BE2C (cell line): ENCODE results near the gene HCN1.

Source experiments
- DNase-seq: peaks from one replicate; pipeline ENCODE4 v3.0.0-alpha.2; 2020
- H3K27me3 ChIP-seq: fragments of 250-450 bp; sonication (Bioruptor Pico); 2 replicates; pipeline ENCODE4 v1.5.1; 2020; ENCODE audit warnings: mild to moderate bottlenecking
- H3K36me3 ChIP-seq: fragments of 250-450 bp; sonication (Bioruptor Pico); 2 replicates; pipeline ENCODE4 v1.5.1; 2020; ENCODE audit warnings: mild to moderate bottlenecking
- H3K4me1 ChIP-seq: fragments of 250-450 bp; sonication (Bioruptor Pico); 2 replicates; pipeline ENCODE4 v1.5.1; 2020
- H3K4me3 ChIP-seq: 2 replicates; pipeline ENCODE4 v1.5.1; 2011; ENCODE audit warnings: low read depth, low read length
- H3K9me3 ChIP-seq: fragments of 250-450 bp; sonication (Bioruptor Pico); 2 replicates; pipeline ENCODE4 v1.5.1; 2020
- CTCF ChIP-seq: IDR thresholded peaks from 2 replicates; pipeline ENCODE4 v1.5.1; 2012; ENCODE audit warnings: mild to moderate bottlenecking, low read depth, low read length

HCN1 gene

GRCh38 chr5:45542421-45542820, 153.8 kb downstream of the HCN1 start:
- H3K4me3 ChIP-seq = no peak overlapping the region
- H3K27me3 ChIP-seq = no peaks in the 10 kb centered on the region
- no peaks in the 10 kb centered on the region for H3K36me3 ChIP-seq
- TF ChIP-seq CTCF = no peak
- peaks cover 2% of the 10 kb centered on the region; the same call in 1 of the 2 replicates for H3K4me1 ChIP-seq
- no peaks in the 10 kb centered on the region for H3K9me3 ChIP-seq
- no peak for DNase-seq

- Histone ChIP-seq H3K9me3 (no peaks in the 10 kb centered on the region), H3K4me1 (peaks cover 11% of the 10 kb centered on the region), H3K27me3 (no peaks in the 10 kb centered on the region), H3K36me3 (no peaks in the 10 kb centered on the region), H3K4me3 (no peak overlapping the region)
- no peak for DNase-seq
- no peak for TF ChIP-seq CTCF
Measured at GRCh38 chr5:45533663-45534062, 162.5 kb downstream of the HCN1 start.

- peak; percentile 60 for DNase-seq
- Histone ChIP-seq H3K27me3 (no peaks in the 10 kb centered on the region), H3K36me3 (no peaks in the 10 kb centered on the region), H3K4me3 (no peak overlapping the region), H3K4me1 (peaks cover 11% of the 10 kb centered on the region), H3K9me3 (no peaks in the 10 kb centered on the region)
- TF ChIP-seq CTCF = no peak
Measured at GRCh38 chr5:45532826-45533624, 163.2 kb downstream of the HCN1 start.

GRCh38 chr5:45521067-45521466, 175.1 kb downstream of the HCN1 start:
- TF ChIP-seq CTCF = peak; percentile 83
- peaks cover 10% of the 10 kb centered on the region for H3K4me1 ChIP-seq

GRCh38 chr5:45512521-45512920, 183.7 kb downstream of the HCN1 start:
- no peak overlapping the region for H3K4me3 ChIP-seq
- DNase-seq = no peak

More at GRCh38 chr5:45521067-45521466, 175.1 kb downstream of the HCN1 start:
- no peaks in the 10 kb centered on the region for H3K27me3 ChIP-seq
- no peaks in the 10 kb centered on the region for H3K36me3 ChIP-seq
- DNase-seq = peak; percentile 70
- no peak overlapping the region for H3K4me3 ChIP-seq
- H3K9me3 ChIP-seq = no peaks in the 10 kb centered on the region

More at GRCh38 chr5:45512521-45512920, 183.7 kb downstream of the HCN1 start:
- Histone ChIP-seq H3K36me3 (no peaks in the 10 kb centered on the region), H3K27me3 (no peaks in the 10 kb centered on the region), H3K4me1 (peaks cover 10% of the 10 kb centered on the region), H3K9me3 (no peaks in the 10 kb centered on the region)
- TF ChIP-seq CTCF = no peak
